ENCODE data around the gene ASCL2. TPM values are rescaled to one million over a fixed set of nuclear protein-coding genes. Genes with fewer than 3 reads are reported as not detected.
A peak's percentile ranks its signal among the peaks of the same experiment; 100 is the strongest.

The ASCL2 gene
- total RNA-seq, 1 donor from 2014 or later, result not detected

- no peak for DNase-seq (ENCODE audit: low spot score in 2 of 2)
- no peaks in the 10 kb centered on the region for H3K27me3 ChIP-seq
- intact Hi-C loops (cut with DNase I), result no loop called here
- H3K9me3 ChIP-seq, result peaks cover 0 to 5% of the 10 kb centered on the region in 2 donors
- no peak overlapping the region for H3K4me3 ChIP-seq
- H3K4me1 ChIP-seq, result no peaks in the 10 kb centered on the region
- no peaks in the 10 kb centered on the region for H3K36me3 ChIP-seq
- H3K27ac ChIP-seq, result no peak overlapping the region
- no peak for TF ChIP-seq CTCF (IDR thresholded peaks at IDR 0.05)
Measured at GRCh38 chr11:2251138-2251537, 19.2 kb downstream of the ASCL2 start.

GRCh38 chr11:2250485-2250884 lies 19.9 kb downstream of the ASCL2 start:
- intact Hi-C loops (cut with DNase I), result no loop called here
- Histone ChIP-seq H3K27me3 (no peaks in the 10 kb centered on the region), H3K4me1 (no peaks in the 10 kb centered on the region), H3K9me3 (peaks cover 0 to 5% of the 10 kb centered on the region in 2 donors), H3K36me3 (no peaks in the 10 kb centered on the region), H3K27ac (no peak overlapping the region), H3K4me3 (no peak overlapping the region)
- no peak for DNase-seq (ENCODE audit: low spot score in 2 of 2)
- no peak for TF ChIP-seq CTCF (IDR thresholded peaks at IDR 0.05)

GRCh38 chr11:2250041-2250440 lies 20.3 kb downstream of the ASCL2 start:
- H3K4me1 ChIP-seq, result no peaks in the 10 kb centered on the region
- no peak for DNase-seq (ENCODE audit: low spot score in 2 of 2)
- no peak overlapping the region for H3K4me3 ChIP-seq
- no peaks in the 10 kb centered on the region for H3K27me3 ChIP-seq
- H3K27ac ChIP-seq, result no peak overlapping the region
- no peak for TF ChIP-seq CTCF (IDR thresholded peaks at IDR 0.05)
- peaks cover 0 to 5% of the 10 kb centered on the region in 2 donors for H3K9me3 ChIP-seq
- intact Hi-C loops (cut with DNase I), result no loop called here
- H3K36me3 ChIP-seq, result no peaks in the 10 kb centered on the region

- H3K4me3 ChIP-seq, result no peak overlapping the region
- no peak for TF ChIP-seq CTCF (IDR thresholded peaks at IDR 0.05)
- DNase-seq (ENCODE audit: low spot score in 2 of 2), result peak in 1 of 2 donors; percentile 37
- H3K9me3 ChIP-seq, result peaks cover 0 to 5% of the 10 kb centered on the region in 2 donors
- H3K4me1 ChIP-seq, result no peaks in the 10 kb centered on the region
- no peak overlapping the region for H3K27ac ChIP-seq
- no peaks in the 10 kb centered on the region for H3K27me3 ChIP-seq
- intact Hi-C loops (cut with DNase I), result no loop called here
- H3K36me3 ChIP-seq, result no peaks in the 10 kb centered on the region
Measured at GRCh38 chr11:2249189-2249916, 21.0 kb downstream of the ASCL2 start.

GRCh38 chr11:2248762-2249161 lies 21.6 kb downstream of the ASCL2 start:
- Histone ChIP-seq H3K9me3 (peaks cover 0 to under 1% of the 10 kb centered on the region in 2 donors), H3K4me3 (no peak overlapping the region), H3K27me3 (no peaks in the 10 kb centered on the region), H3K27ac (no peak overlapping the region), H3K36me3 (no peaks in the 10 kb centered on the region), H3K4me1 (no peaks in the 10 kb centered on the region)
- DNase-seq (ENCODE audit: low spot score in 2 of 2), result peak in 1 of 2 donors; percentile 42
- intact Hi-C loops (cut with DNase I), result no loop called here
- no peak for TF ChIP-seq CTCF (IDR thresholded peaks at IDR 0.05)

Measured in ascending aorta (tissue), 2 donors.